Thoracic aorta (tissue), 2 donors: ENCODE results near the gene NRDC. TPM values are rescaled to one million over a fixed set of nuclear protein-coding genes. Genes with fewer than 3 reads are reported as not detected.

Experiments used
- ATAC-seq: fragments of 150-250 bp; one replicate; pipeline ENCODE4 v1.8.0; 2017; ENCODE audit warnings: low read depth; ENCODE audit not compliant: insufficient number of reproducible peaks, low FRiP score
- DNase-seq: peaks from one replicate; pipeline ENCODE4 v3.0.0-alpha.2; 2020; ENCODE audit warnings: low spot score
- H3K27ac ChIP-seq, 2 donors: fragments of 200-600 bp; sonication (generic); 1 replicate in 1 of 2; 2 replicates in 1 of 2; pipeline ENCODE4 v1.5.1; 2016; ENCODE audit warnings: mild to moderate bottlenecking in 2 of 2, moderate library complexity in 2 of 2
- H3K27me3 ChIP-seq: fragments of 200-600 bp; sonication (generic); replicated peaks from 2 replicates; pipeline ENCODE4 v1.6.0; 2016; ENCODE audit warnings: mild to moderate bottlenecking; ENCODE audit not compliant: insufficient read depth
- H3K36me3 ChIP-seq: fragments of 200-600 bp; sonication (generic); one replicate; pipeline ENCODE4 v1.5.1; 2016
- H3K4me1 ChIP-seq, 2 donors: fragments of 200-600 bp; sonication (generic); 1 replicate in 1 of 2; 2 replicates in 1 of 2; pipeline versions ENCODE4 v1.5.1 to v1.6.0; 2016; ENCODE audit warnings: low read depth in 2 of 2, mild to moderate bottlenecking in 1 of 2; ENCODE audit not compliant: control insufficient read depth in 1 of 2
- H3K4me3 ChIP-seq: fragments of 200-600 bp; sonication (generic); 2 replicates; pipeline ENCODE4 v1.5.1; 2016; ENCODE audit warnings: mild to moderate bottlenecking
- H3K9me3 ChIP-seq: fragments of 200-600 bp; sonication (generic); 2 replicates; pipeline ENCODE4 v1.5.1; 2016
- total RNA-seq, 2 donors: library from RNA; depleted of rRNA; stranded (reverse); fragments of >200 nt; gene quantifications; one replicate each; pipeline versions ENCODE4 v1.1.0 to v1.2.3, GENCODE V29; 2016
- TF ChIP-seq, protein P1 (sequence below): fragments of 200-600 bp; sonication (generic); IDR thresholded peaks from one replicate; pipeline ENCODE4 v1.5.1; 2019; ENCODE audit warnings: antibody characterized with exemption

The NRDC gene
- total RNA-seq, 2 donors from 2014 or later, result 49.7 to 94.2 TPM

DNA sequence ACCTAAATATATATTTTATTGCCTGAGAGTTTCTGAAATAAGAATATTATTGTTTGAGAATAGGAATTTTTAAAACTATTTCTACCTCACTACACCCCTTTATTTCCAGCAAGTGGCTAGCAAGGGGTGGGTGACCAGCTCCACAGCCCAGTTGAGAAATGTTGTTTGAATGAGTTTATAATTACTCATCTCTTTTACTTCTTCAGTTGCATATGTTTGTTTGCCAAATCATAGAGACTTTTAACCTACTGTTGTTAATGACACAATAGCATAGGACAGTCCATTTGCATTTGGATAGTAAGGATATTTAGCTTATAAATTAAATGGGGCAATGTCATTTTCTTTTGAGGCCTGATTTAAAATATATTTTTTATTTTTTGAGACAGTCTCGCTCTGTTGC is 127.8 kb downstream of the NRDC start:
- TF ChIP-seq, protein P1, sequence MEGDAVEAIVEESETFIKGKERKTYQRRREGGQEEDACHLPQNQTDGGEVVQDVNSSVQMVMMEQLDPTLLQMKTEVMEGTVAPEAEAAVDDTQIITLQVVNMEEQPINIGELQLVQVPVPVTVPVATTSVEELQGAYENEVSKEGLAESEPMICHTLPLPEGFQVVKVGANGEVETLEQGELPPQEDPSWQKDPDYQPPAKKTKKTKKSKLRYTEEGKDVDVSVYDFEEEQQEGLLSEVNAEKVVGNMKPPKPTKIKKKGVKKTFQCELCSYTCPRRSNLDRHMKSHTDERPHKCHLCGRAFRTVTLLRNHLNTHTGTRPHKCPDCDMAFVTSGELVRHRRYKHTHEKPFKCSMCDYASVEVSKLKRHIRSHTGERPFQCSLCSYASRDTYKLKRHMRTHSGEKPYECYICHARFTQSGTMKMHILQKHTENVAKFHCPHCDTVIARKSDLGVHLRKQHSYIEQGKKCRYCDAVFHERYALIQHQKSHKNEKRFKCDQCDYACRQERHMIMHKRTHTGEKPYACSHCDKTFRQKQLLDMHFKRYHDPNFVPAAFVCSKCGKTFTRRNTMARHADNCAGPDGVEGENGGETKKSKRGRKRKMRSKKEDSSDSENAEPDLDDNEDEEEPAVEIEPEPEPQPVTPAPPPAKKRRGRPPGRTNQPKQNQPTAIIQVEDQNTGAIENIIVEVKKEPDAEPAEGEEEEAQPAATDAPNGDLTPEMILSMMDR, result no peak
- Histone ChIP-seq H3K4me3 (no peak overlapping the region), H3K27ac (no peak overlapping the region), H3K27me3 (no peaks in the 10 kb centered on the region), H3K36me3 (peaks cover 3% of the 10 kb centered on the region), H3K9me3 (no peaks in the 10 kb centered on the region), H3K4me1 (no peaks in the 10 kb centered on the region)
- ATAC-seq (no peak), DNase-seq (no peak)

DNA sequence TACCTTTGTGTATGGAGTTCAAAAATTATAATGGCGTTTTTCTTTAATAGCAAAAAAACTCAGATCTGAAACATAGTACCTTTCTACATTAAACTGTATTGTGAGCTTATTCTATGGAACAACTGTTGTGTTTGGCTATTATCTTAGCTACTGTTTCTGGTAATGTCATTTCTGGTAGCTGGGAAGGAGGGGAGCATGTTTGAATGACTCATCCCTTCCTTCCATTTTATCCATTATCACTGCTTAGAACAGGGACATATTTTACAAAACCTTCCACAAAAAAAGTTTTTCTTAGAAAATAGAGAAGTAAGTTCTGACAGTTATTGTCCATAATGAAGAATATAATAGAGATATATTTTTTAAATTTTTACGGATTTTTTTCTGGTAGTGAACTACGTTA is 128.3 kb downstream of the NRDC start:
- ATAC-seq (no peak), DNase-seq (no peak)
- no peak overlapping the region for H3K27ac ChIP-seq
- TF ChIP-seq, protein P1, result no peak
- H3K4me3 ChIP-seq, result no peak overlapping the region
- no peaks in the 10 kb centered on the region for H3K9me3 ChIP-seq
- peaks cover 3% of the 10 kb centered on the region for H3K36me3 ChIP-seq
- no peaks in the 10 kb centered on the region for H3K27me3 ChIP-seq
- H3K4me1 ChIP-seq, result peaks cover 0 to under 1% of the 10 kb centered on the region in 2 donors

DNA sequence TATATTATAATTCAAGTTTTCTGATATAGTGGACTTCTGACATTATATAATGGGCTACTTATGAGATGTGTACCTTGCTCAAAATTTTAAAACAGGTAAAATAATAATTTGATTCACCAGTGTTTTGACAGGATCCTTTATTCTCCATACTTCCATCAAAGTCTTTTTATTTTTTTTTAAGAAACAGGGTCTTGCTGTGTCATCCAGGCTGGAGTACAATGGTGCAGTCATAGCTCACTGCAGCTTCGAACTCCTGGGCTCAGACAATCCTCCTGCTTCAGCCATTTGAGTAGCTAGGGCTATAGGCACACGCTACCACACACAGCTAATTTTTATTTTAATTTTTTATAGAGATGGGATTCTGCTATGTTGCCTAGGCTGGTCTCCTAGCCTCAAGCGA is 129.4 kb downstream of the NRDC start:
- H3K4me1 ChIP-seq, result peaks cover 6 to 11% of the 10 kb centered on the region in 2 donors
- DNase-seq, result no peak
- TF ChIP-seq, protein P1, result no peak
- H3K36me3 ChIP-seq, result peaks cover 3% of the 10 kb centered on the region
- H3K27me3 ChIP-seq, result no peaks in the 10 kb centered on the region
- ATAC-seq, result no peak
- H3K4me3 ChIP-seq, result no peak overlapping the region
- no peak overlapping the region for H3K27ac ChIP-seq
- no peaks in the 10 kb centered on the region for H3K9me3 ChIP-seq

DNA sequence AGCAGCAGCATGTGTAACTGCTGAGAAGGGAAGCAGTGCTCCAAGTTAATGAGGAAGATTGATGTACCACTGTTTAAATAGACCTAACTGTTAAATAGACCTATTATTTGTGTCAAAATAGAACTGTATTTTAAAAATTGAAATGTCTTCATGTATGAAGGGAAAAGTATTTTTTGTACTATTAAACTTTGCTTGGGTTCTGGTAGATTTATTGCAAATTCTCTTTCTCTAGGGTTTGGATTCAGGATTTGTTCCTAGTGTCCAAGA is 133.3 kb downstream of the NRDC start:
- Histone ChIP-seq H3K4me3 (no peak overlapping the region), H3K27ac (no peak overlapping the region), H3K27me3 (no peaks in the 10 kb centered on the region), H3K9me3 (no peaks in the 10 kb centered on the region), H3K36me3 (no peaks in the 10 kb centered on the region), H3K4me1 (peaks cover 12 to 15% of the 10 kb centered on the region in 2 donors)
- TF ChIP-seq, protein P1, result no peak
- no peak for DNase-seq
- no peak for ATAC-seq

DNA sequence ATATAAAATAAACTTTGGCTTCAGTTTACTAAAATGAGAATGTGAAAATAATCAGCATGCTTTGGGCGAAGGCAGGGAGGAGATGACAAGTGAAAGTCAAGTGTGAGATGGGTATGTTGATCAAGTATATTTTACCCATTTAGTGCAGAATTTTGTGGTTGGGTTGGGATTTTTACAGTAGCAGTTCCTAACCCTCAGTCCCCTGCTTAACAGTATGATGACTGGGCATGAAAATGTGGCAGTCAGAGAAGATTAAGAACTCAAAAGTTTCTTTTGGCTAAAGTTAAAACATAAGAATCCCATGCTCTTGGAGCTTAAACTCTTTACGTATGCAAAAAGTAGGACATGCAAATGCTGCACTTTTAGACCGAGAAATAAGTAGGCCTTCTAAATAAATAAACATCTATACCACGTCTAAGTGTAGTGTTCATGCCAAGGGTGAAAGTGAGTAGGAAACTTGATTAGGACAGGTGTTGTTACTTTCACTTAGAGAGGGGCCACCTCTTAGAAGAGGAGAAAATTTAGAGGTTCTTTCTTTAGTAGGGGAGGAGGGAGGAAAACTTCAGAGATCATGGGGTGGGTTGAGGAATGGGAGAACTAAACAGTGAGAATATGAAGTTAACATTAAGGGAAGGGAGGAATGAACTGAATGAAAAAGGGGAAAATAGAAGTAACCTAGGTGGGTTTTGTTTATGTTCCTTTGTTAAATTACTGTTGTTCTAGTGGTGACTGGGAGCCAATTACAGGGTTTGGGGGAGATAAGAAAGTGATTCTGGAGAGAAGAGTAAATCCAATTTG is 133.8 kb downstream of the NRDC start:
- H3K4me3 ChIP-seq, result no peak overlapping the region
- no peaks in the 10 kb centered on the region for H3K36me3 ChIP-seq
- TF ChIP-seq, protein P1, result no peak
- no peak for ATAC-seq
- H3K4me1 ChIP-seq, result peaks cover 12 to 15% of the 10 kb centered on the region in 2 donors
- DNase-seq, result no peak
- no peaks in the 10 kb centered on the region for H3K27me3 ChIP-seq
- H3K27ac ChIP-seq, result no peak overlapping the region
- H3K9me3 ChIP-seq, result no peaks in the 10 kb centered on the region
